Islet of Langerhans (tissue), 1 donor: ENCODE results near the gene TMIGD2.

Source experiments
- FAIRE-seq: peaks from one replicate; lab custom pipeline; 2011; peaks lifted over from hg19 to GRCh38; lab: Jason Lieb, UNC

TMIGD2 gene

DNA sequence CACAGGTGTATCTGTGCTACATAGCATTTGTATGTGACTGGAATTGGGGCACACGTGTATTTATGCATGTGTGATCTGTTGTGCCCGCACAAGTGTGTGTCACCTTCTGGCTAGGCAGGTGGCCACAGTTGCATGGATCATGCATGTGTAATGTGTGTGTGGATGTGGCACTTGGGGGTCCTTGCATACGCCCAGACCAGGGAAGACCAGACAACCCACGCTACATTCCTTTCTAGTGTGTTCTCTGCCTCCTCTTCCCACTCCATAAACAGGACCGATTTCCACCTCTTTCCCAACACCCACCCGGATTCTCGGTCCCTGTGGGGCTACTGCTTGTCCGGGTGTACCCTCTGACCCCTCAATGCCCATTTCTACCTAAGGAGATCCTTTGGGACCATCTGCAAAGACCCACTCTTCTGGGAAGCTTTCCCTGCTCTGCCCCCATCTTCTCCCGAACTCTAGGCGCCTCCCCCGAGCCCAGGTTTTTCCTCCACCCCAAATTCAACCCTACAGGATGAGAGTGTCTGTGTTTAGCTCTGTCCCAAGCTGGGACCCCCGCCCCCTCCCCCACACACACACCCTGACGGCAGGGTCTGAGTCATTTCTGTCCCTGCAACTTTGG is 24.1 kb upstream of the TMIGD2 start:
- FAIRE-seq: no peak

DNA sequence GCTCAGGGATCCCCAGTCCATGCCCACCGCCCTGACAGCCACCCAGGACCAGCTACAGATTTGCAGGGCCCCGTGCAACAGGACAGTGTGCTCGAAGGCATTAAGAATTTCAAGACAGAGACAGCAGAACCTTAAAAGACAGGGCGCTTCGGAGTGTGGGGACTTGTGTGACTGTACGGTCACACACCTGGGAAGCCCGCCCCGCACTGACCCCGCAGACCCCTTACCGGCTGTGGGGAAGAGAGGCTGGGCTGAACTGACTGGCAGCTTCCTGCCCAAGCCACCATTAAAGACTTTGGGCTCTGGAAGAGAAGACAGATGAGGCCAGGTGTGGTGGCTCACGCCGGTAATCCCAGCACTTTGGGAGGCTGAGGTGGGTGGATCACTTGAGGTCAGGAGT is 22.0 kb upstream of the TMIGD2 start:
- FAIRE-seq: no peak

GRCh38 chr19:4323692-4324091 is 21.5 kb upstream of the TMIGD2 start:
- no peak for FAIRE-seq

GRCh38 chr19:4322942-4323665 is 20.9 kb upstream of the TMIGD2 start:
- no peak for FAIRE-seq

DNA sequence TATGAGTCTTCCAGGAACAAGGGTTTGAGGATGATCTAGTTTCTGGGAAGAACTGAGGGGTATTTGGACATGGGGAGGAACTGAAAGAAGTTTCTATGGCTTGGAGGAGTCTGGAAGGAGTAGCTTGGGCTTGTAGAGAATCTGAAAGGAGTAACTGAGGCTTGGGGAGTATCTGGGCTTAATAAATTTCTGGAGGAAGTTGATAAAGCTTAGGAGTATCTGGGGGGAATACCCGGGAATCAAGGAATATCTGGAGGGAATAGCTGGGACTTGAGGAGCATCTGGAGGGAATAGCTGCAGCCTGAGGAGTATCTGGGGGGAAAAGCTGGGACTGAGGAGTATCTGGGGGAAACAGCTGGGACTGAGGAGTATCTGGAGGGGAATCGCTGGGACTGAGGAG is 18.2 kb upstream of the TMIGD2 start:
- no peak for FAIRE-seq

DNA sequence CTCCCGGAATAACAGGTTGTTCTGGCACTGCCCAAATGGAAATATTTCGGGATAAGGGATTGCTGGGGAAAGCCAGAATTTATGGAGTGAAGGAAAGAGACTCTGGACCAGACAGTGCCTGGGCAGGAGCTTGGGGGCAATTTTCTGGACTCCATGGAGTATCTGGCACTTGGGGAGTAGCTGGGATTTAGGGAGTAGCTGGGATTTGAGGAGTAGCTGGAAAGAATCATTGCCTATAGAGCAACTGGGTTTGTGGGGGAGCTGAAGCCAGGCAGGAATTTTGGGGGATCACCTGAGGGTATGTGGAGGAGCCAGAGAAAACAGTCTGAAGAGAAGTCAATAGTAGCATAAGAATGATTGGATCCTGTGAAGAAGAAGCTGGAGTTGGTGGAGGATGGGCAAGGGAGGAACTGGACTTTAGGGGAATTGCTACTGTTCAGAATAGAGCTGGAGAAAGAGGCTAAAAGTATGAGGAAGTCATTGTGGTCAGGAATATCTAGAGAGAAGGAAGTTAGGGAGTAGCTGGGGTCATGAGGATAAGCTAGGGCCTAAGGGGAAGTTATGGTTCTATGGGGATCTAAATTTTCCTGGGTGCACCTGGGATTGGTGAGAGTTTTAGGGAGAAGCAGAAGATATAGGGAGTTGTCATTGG is 17.0 kb upstream of the TMIGD2 start:
- no peak for FAIRE-seq

DNA sequence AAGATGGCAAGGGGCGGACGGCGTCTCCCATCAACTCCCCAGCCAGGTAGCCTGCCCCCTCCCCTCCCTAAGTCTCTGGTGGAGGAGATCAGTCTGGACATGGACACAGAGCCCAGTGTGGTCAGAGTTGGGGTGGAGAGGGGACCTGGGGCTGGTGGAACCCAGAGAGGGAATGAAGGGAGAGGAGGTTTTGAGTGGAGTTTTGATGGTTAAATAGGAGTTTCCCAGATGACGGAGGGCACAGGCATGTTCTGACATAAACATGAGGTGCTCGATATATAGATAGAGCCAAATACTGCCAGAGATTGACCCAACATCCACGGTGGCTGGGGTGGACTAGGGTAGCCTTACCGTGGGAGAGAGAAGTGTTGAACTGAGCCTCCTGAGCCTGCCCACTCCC is 16.3 kb upstream of the TMIGD2 start:
- FAIRE-seq: no peak

GRCh38 chr19:4316956-4317355 is 14.8 kb upstream of the TMIGD2 start:
- no peak for FAIRE-seq

- no peak for FAIRE-seq
These were observed 11.8 kb upstream of the TMIGD2 start for GRCh38 chr19:4313847-4314490.

DNA sequence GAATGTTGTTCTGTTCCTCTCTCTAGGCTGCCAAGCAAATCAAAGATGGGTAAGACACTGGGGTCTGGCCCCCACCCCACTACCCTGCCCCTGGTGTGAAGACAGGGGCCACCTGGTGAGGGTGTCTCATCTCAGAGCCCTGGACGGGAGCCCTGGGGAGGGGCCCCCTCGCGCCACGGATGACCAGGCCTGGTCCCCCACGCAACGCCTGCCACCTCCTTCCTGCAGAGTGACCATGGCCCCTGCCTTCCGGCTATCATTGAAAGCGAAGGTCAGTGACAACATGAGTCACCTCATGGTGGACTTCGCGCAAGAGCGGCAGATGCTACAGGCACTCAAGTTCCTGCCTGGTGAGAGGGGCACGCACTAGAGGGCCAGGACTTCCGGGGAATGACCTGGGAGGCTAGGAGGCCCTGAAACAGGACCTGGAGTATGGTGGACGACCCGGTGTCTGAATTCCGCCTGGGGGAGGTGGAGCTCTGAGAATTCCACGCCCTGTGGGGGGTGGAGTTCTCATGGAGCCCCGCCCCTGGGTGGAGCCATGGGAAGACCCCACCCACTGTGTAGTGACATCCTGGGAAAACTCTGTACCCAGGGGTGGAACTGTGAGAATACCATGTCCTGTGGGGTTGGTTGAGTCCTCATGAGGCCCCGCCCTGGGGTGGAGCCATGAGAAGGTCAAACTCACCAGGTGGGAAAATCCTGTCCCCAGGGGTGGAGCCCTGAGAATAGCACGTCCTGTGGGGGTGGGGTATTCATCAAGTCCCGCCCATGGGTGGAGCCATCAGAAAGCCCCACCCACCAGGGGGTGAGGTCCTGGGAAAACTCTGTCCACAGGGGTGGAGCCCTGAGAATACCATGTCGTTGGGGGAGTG is 8.3 kb upstream of the TMIGD2 start:
- no peak for FAIRE-seq

- no peak for FAIRE-seq
These were observed 3.5 kb upstream of the TMIGD2 start for GRCh38 chr19:4305659-4306058.

GRCh38 chr19:4305257-4305612 is 3.0 kb upstream of the TMIGD2 start:
- FAIRE-seq: no peak

DNA sequence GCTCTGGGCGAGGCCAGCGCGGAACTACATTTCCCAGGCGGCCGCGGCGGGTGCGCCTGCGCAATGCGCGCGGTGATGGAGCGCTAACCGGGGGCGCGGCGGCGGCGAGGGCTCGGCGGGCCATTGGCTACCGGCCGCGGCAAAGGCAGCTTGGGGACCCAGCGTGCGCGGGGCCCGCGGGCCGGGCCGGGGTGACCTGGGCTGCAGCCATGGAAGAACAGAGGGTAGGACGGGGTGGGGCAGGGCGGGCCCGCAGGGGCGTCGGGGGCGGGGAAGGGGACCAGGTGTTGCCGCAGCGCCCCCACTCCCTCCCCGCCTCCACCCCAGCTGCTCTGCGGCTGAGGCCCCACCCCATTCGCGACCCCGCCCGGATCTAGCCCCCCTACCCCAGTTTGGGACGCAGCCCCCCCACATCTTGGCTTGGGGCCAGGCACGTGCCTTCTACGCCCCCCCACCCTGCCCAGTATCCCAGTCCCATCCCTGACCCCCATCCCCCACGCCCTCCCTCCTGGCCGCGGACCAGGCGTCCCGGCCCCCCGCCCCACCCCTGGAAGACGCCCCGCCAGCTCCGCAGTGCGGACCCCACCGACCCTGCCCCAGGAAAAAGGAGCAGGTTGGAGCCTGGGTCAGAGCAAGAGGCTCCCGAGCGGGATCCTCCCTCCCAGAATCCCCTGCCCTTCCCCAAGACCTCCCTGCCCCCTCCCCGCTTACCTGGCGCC is 2.5 kb upstream of the TMIGD2 start, which contains the start of gene FSD1:
FSD1 (plus strand) TSS at position 61 of the 719 bp plus-strand sequence; CDS start at position 210, 149 bp downstream.
- FAIRE-seq: no peak

- no peak for FAIRE-seq
These were observed 1.8 kb upstream of the TMIGD2 start for GRCh38 chr19:4303819-4304537.

- no peak for FAIRE-seq
These were observed 473 bp downstream of the TMIGD2 start for GRCh38 chr19:4301590-4302242.

- no peak for FAIRE-seq
These were observed 1.6 kb downstream of the TMIGD2 start for GRCh38 chr19:4300589-4300988.

GRCh38 chr19:4298810-4299550 is 3.2 kb downstream of the TMIGD2 start:
- FAIRE-seq: no peak

DNA sequence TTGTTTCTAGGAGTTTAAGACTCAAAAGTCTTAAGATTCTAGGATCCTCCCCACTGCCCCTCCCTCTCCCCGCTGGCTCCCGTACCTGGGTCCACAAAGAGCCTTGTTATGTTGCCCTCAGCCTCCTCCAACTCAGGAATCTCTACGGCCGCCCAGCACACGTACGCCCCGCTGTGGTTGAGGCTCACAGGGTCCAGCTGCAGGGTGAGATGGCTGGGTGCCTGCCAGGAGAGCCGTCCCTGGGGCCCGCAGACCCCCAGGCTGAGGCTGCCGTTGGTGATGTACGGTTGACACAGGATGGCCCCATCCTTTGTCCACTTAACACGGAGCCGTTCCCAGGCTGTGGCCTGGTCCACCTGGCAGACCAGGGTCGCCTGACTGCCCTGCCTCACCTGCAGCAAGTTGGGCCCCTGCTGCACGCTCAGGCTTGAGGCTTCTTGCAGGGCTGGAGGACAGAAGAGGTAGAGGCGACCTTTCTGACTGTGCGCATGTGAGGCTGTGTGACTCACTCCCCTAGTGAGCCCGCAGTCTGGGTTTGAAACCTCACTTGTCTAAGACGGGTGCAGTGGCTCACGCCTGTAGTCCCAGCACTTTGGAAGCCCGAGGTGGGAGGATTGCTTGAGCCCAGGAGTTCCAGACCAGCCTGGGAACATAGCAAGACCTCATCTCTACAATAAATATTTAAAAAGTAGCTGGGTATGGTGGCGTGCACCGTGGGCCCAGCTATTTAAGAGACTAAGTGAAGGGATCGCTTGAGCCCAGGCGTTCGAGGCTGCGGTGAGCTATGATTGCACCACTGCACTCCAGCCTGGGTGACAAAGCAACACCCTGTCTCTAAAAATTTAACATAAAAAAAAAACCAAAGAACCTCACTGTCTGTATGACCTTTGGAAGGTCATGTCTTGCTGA is 4.0 kb downstream of the TMIGD2 start:
- FAIRE-seq: no peak
